Spinal cord (tissue), 10 donors: Measurements from ENCODE around the gene CDH15. TPM values are rescaled to one million over a fixed set of nuclear protein-coding genes. Genes with fewer than 3 reads are reported as not detected.
A peak's percentile ranks its signal among the peaks of the same experiment; 100 is the strongest.

Experiments used
- DNase-seq, 6 donors: peaks; one replicate each; pipeline versions ENCODE4 v3.0.0 to v3.0.0-alpha.2; 2013 to 2015; ENCODE audit warnings: low spot score in 6 of 6, low read depth in 4 of 6
- H3K27ac ChIP-seq: one replicate; pipeline ENCODE4 v1.5.1; 2013; ENCODE audit warnings: low read depth, low read length, control low read depth
- H3K27me3 ChIP-seq: one replicate; pipeline ENCODE4 v1.6.1; 2013; ENCODE audit warnings: low read length; ENCODE audit not compliant: control insufficient read depth, insufficient read depth
- H3K36me3 ChIP-seq: one replicate; pipeline ENCODE4 v1.6.1; 2013; ENCODE audit warnings: low read length; ENCODE audit not compliant: control insufficient read depth, insufficient read depth
- H3K4me1 ChIP-seq: one replicate; pipeline ENCODE4 v1.6.1; 2013; ENCODE audit warnings: low read length; ENCODE audit not compliant: control insufficient read depth, insufficient read depth
- H3K4me3 ChIP-seq: one replicate; pipeline ENCODE4 v1.5.1; 2013; ENCODE audit warnings: low read depth, low read length, control low read depth
- H3K9me3 ChIP-seq: one replicate; pipeline ENCODE4 v1.6.1; 2013; ENCODE audit warnings: low read length; ENCODE audit not compliant: control insufficient read depth, insufficient read depth
- WGBS: methylation state at CpG from one replicate; pipeline ENCODE4 v1.1.5; 2013; ENCODE audit warnings: missing lambda C conversion rate; ENCODE audit not compliant: insufficient coverage; 5-methylcytosine and 5-hydroxymethylcytosine counted together
- polyA plus RNA-seq, 2 donors: library from polyadenylated mRNA; unstranded; fragments of 120-200 nt; gene quantifications; one replicate each; pipeline ENCODE4 v1.2.1, GENCODE V29; 2013; ENCODE audit not compliant: insufficient read length in 2 of 2
- total RNA-seq, 2 donors: library from RNA; depleted of rRNA in 1 of 2; stranded (reverse); fragments of 120-200 nt in 1 of 2; fragments of >200 nt in 1 of 2; gene quantifications; one replicate each; pipeline versions ENCODE4 v1.2.3 to v1.2.4, GENCODE V29; 2013 to 2014
- donor health status: healthy.

CDH15 gene
- total and polyA plus RNA-seq, 4 donors, result 0.39 to 1.8 (median 0.91) TPM

DNA sequence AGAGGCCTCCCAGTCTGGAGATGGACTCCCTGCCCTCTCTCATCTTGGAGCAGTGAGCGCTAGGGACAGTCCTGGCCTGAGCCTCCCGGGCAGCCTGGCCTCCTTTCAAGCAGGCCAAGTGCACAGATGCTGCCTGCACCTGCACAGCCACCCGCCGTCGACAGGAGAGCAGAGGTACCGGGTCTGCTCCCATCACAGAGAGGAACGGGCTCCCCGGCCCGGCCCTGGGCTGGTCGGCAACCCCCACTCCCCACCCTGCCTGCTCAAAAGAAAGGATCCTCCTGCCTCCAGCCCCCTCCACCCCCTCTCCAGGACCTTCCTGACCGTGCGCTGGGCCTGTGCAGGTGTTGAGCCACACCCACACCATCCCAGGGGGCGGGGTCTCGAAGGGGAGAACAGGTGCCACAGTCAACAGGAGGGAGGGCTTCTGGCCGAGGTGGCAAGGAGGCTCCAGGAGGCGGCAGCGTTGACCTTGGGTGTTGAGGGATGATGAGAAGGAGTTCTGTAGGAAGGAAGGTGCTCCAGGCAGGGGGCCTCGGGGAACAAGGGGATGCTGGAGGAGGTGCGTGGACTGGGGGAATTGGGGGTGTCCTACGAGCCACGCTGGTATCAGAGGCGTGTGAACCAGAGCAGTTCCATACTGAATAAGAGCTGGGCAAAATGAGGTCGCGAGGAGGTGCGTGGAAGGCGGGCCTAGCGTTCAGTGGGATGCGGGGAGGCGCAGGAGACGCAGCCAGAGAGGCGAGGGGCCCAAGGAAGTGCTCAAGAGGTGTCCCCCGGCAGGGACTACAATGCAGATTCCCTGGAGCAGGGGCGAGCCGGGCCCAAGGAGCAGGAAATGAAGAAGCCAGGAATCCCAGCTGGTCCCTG lies 967 bp upstream of the CDH15 start:
- no peaks in the 10 kb centered on the region for H3K9me3 ChIP-seq
- no peak overlapping the region for H3K27ac ChIP-seq
- H3K4me3 ChIP-seq, result peak overlapping the region; percentile 11
- peaks cover 12% of the 10 kb centered on the region for H3K27me3 ChIP-seq
- 23% methylated on average over 30 of the region's 34 CpGs for WGBS
- peaks cover 2% of the 10 kb centered on the region for H3K36me3 ChIP-seq
- peaks cover 69% of the 10 kb centered on the region for H3K4me1 ChIP-seq
- DNase-seq, result peak in 1 of 6 donors; percentile 29

DNA sequence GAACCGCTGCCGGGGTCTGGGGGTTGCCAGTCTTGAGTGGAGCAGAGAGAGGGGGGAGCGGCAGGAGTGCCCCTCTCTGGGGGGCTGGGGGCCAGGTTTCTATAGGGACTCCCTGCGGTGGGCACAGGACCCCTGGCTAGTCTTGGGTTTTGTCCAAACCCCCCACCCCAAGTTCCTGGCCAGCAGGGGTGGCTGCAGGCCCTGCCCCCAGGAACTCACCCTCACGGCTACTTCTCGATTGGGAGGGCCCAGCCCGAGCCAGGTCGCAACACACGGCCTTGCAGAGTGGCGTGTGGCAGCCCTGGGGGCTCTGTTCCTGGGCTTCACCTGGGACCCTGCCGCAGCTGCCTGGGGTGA lies 601 bp downstream of the CDH15 start:
- no peak overlapping the region for H3K4me3 ChIP-seq
- DNase-seq, result no peak
- H3K27me3 ChIP-seq, result peaks cover 12% of the 10 kb centered on the region
- H3K36me3 ChIP-seq, result peaks cover 2% of the 10 kb centered on the region
- peaks cover 74% of the 10 kb centered on the region for H3K4me1 ChIP-seq
- WGBS, result 74% methylated on average over 11 of the region's 11 CpGs
- H3K9me3 ChIP-seq, result no peaks in the 10 kb centered on the region
- H3K27ac ChIP-seq, result no peak overlapping the region

DNA sequence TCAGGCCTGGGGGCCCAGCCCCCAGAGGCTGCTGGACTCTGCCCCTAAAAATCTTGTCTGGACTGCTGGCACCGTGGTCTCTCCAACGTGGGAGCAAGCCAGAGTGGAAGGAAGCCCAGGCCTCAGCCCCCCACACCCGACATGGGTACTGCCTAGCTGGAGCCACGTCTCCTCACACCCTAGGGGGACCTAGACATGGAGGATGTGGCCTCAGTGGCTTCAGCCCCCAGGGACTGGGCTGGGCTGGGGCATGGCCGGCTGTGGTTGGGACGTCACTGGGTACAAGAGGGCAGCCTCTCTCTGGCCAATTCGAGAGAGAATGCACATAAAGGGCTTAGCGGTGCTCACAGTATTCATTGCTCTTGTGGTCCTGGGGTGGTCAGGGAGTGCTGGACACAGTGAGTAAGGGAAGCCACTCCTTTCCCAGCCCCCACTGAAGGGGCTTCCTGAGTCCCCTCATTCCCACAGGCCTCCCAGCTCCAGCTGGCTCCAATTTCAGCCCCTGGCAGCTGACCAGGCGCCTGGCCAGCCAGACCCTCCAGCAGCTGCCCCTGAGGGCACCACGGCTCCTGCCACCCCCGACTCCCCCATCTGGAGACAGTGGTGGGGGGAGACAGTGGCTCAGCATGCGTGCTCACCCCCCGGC lies 1.1 kb downstream of the CDH15 start:
- Histone ChIP-seq H3K27ac (no peak overlapping the region), H3K27me3 (peaks cover 12% of the 10 kb centered on the region), H3K4me1 (peaks cover 69% of the 10 kb centered on the region), H3K36me3 (peaks cover 2% of the 10 kb centered on the region), H3K9me3 (no peaks in the 10 kb centered on the region), H3K4me3 (no peak overlapping the region)
- 32% methylated on average over 10 of the region's 13 CpGs for WGBS
- DNase-seq, result peak in 2 of 6 donors; percentile 36 to 53

DNA sequence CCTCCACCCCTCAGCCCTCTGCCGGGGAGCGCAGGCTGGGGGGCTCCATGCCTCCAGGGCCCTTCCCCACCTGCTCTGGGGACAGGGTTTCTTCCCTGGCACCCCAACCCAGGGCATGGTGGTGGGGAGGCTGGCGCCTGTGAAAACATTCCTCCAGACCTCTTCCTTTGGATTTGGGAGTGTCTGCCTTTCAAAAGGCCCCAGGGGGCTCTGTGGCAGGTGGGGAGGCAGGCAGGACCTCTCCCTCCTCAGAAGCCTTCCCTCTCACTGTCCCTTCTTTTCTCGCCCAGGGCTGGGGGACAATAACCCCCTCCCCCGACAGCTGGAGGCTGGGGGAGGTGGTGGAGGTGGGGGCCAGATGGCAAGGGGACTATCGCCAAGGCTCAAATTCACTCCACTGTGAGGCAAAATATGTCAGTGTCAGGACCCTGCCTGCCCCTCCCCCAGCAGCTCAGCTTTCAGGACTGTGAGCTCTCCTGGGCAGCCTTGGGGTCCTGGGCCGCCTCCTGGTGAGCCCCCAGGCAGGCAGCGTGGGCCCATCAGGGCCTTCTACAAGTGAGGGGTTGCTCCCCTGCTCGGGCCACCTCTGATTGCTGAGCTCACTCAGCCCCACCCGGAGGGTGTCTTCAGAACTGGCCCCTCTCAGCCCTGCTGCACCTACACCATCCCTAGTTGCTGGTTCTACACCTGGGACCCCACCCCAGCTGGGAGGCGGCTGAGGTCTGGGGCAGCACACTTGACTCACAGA lies 1.8 kb downstream of the CDH15 start:
- Histone ChIP-seq H3K9me3 (no peaks in the 10 kb centered on the region), H3K27ac (no peak overlapping the region), H3K4me1 (peaks cover 66% of the 10 kb centered on the region), H3K4me3 (no peak overlapping the region), H3K36me3 (peaks cover 2% of the 10 kb centered on the region), H3K27me3 (peaks cover 12% of the 10 kb centered on the region)
- WGBS, result 64% methylated on average over 5 of the region's 11 CpGs
- no peak for DNase-seq

DNA sequence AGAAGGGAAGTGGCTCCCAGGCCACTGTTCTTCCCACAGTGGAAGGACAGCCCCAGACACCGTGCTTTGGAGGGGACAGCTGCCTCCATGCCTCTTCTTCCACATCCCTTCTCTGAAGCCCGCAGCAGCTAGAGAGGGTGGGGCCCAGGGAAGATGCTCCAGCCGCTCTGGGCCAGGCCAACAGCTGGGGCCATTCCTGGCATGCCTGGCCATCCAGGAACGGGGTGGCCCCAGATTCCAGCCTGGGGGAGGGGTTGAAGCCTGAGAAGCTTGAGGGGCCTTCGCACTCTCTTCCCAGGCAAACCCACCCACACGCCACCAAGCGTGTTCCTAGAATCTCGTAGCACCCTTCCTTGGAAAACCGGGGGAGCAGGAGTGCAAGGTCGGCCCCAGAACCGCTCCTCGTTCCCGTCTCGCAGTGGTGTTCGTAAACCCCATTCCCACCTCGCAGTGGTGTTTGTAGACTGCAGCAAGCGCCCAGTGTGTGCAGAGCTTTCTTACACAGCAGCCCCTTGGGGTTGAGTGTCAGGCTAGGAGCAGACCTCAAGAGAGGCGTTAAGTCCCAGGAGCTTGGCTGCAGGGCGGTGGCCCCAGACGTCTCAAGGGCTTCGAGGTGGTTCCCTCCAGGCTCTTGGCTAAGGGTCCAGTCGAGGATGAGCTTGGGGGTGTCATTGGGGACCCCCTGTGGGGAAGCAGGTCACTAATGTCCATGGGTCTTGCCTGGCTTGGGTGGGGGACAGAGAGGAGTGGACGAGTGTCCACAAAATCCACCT lies 2.7 kb downstream of the CDH15 start:
- H3K4me1 ChIP-seq, result peaks cover 66% of the 10 kb centered on the region
- DNase-seq, result no peak
- peaks cover 10% of the 10 kb centered on the region for H3K27me3 ChIP-seq
- peaks cover 6% of the 10 kb centered on the region for H3K36me3 ChIP-seq
- no peak overlapping the region for H3K4me3 ChIP-seq
- 78% methylated on average over 19 of the region's 23 CpGs for WGBS
- H3K27ac ChIP-seq, result no peak overlapping the region
- H3K9me3 ChIP-seq, result no peaks in the 10 kb centered on the region

DNA sequence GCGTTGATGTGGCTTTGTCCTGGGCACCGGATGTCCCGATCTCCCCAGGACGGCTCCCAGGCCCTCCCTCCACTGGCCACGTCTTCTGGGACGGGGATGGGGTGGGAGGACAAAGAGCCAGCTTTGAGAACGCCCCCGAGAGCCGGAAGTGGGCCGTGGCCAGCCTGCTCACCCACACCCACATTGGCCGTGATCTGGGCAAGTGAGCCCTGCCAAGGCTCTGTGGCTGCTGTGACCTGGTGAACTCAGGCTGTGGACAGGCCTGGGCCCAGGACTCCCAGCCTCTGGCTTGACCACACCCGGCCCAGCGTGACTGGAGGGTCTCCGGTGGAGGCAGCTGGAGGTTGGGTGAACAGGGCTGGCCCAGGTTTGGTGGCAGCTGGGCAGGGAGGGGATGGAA lies 3.3 kb downstream of the CDH15 start:
- no peak overlapping the region for H3K27ac ChIP-seq

DNA sequence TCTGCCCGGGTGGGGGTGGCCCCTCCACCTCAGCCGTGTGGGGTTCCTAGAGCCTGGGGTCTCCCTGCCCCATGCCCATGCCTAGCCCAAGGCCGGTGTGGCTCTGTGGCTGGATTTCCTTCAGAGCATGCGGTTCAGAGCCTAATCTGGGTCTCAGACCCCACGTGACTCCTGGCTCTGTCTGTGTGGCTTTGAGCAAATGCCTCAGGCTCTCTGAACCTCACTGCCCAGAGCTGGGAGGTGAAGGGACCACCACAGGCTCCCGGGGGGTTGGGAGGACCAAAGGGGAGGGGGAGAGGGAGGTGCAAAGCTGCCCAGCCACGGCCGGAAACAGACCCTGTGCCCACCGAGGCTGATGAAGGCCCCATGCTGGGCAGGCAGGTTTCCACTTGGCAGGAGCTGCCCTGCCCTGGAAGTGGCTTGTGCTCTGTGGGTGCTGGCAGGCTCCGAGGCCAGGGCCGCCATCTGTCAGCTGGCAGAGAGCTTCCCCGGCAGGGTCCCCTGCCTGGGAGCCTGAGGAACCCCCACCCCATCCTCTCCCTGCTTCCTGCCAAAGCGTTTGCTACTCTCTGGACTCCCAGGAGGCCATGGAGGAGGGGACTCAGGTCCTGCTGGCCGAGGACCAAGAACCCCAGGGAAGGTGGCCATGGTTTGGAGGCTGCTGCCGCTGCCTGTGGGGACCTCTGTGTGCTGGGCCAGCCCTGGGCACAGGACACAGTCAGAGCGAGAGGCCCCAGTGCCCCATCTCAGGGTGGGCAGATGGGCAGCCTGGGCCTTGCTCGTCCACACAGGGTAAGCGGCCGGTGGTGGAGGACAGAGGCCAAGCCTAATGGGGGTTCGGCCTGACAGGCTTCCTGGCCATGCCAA lies 4.0 kb downstream of the CDH15 start:
- no peaks in the 10 kb centered on the region for H3K9me3 ChIP-seq
- H3K36me3 ChIP-seq, result peaks cover 12% of the 10 kb centered on the region
- H3K27me3 ChIP-seq, result peaks cover 3% of the 10 kb centered on the region
- WGBS, result 31% methylated on average over 17 of the region's 20 CpGs
- no peak overlapping the region for H3K27ac ChIP-seq
- DNase-seq, result peak in 2 of 6 donors; percentile 67 to 87
- no peak overlapping the region for H3K4me3 ChIP-seq
- peaks cover 61% of the 10 kb centered on the region for H3K4me1 ChIP-seq

More for the DNA sequence above, 3.3 kb downstream of the CDH15 start:
- 78% methylated on average over 12 of the region's 14 CpGs for WGBS
- peaks cover 9% of the 10 kb centered on the region for H3K27me3 ChIP-seq
- no peaks in the 10 kb centered on the region for H3K9me3 ChIP-seq
- peaks cover 8% of the 10 kb centered on the region for H3K36me3 ChIP-seq
- no peak overlapping the region for H3K4me3 ChIP-seq
- peaks cover 66% of the 10 kb centered on the region for H3K4me1 ChIP-seq
- no peak for DNase-seq

DNA sequence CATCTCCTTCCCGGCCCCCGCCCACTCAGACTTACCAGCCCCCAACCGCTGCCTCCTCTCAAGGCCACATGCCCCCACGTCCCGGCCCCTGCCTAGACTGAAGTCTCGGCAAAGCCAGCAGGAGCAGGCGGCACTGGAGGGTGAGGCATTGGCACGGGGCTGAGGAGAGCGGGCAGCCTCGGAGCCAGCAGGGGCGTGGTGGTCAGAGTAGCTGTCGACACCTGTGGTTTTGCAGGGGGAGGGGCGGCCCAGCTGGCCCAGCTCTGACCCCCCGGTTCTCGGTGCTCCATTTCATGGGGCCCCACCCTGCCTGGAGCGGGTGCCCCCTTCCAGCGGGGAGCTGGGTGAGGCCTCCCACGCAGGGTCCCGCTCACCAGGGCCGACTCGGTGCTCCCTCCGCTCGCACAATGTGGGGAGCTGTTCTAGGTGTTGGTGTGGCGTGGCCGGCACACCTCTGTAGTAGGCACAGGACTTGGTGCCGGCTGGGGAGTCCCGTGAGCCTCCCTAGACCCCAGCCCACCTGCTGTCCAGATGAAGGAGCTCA lies 4.7 kb downstream of the CDH15 start:
- Histone ChIP-seq H3K9me3 (no peaks in the 10 kb centered on the region), H3K4me1 (peaks cover 54% of the 10 kb centered on the region), H3K27ac (no peak overlapping the region), H3K36me3 (peaks cover 12% of the 10 kb centered on the region), H3K4me3 (no peak overlapping the region), H3K27me3 (no peaks in the 10 kb centered on the region)
- 74% methylated on average over 27 of the region's 27 CpGs for WGBS
- DNase-seq, result no peak
